Measurements from ENCODE around the gene CETP.
A peak's percentile ranks its signal among the peaks of the same experiment; 100 is the strongest.

CETP gene, protein sequence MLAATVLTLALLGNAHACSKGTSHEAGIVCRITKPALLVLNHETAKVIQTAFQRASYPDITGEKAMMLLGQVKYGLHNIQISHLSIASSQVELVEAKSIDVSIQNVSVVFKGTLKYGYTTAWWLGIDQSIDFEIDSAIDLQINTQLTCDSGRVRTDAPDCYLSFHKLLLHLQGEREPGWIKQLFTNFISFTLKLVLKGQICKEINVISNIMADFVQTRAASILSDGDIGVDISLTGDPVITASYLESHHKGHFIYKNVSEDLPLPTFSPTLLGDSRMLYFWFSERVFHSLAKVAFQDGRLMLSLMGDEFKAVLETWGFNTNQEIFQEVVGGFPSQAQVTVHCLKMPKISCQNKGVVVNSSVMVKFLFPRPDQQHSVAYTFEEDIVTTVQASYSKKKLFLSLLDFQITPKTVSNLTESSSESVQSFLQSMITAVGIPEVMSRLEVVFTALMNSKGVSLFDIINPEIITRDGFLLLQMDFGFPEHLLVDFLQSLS

DNA sequence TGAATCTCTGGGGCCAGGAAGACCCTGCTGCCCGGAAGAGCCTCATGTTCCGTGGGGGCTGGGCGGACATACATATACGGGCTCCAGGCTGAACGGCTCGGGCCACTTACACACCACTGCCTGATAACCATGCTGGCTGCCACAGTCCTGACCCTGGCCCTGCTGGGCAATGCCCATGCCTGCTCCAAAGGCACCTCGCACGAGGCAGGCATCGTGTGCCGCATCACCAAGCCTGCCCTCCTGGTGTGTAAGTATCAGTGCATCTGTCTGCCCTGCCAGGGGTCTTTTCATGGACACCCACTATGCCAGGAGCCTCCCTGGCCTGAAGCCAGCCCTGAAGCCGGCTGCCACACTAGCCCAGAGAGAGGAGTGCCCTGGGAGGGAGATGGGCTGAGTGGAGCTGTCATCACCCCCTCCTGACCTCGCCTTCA lies at the start of gene CETP:
Gene CETP, plus strand, starts transcription at position 100 of the 431 bp plus-strand sequence. Its CDS starts 30 bp downstream, at position 130.
- H3K27ac ChIP-seq (ENCODE audit: low read depth, low read length), result no peak within 1 kb of the TSS
- no peaks in the 10 kb centered on the region for H3K9me3 ChIP-seq (ENCODE audit: control insufficient read depth in 1 of 2, low read length in 2 of 2)
- H3K4me3 ChIP-seq (ENCODE audit: low read depth in 1 of 2, low read length in 2 of 2), result no peak within 1 kb of the TSS
- H3K4me1 ChIP-seq (ENCODE audit: control insufficient read depth in 1 of 2, insufficient read depth in 2 of 2, low read length in 2 of 2), result peaks cover 7 to 16% of the 10 kb centered on the region in 2 donors
- no peak within 1 kb of the TSS for H3K9ac ChIP-seq (ENCODE audit: low read depth in 1 of 2, low read length in 2 of 2)
- no peaks in the 10 kb centered on the region for H3K27me3 ChIP-seq (ENCODE audit: control insufficient read depth in 1 of 2, insufficient read depth in 2 of 2, low read length in 2 of 2)
- H3K36me3 ChIP-seq (ENCODE audit: control insufficient read depth in 1 of 2, insufficient read depth in 2 of 2, low read length in 2 of 2), result no peaks in the 10 kb centered on the region

DNA sequence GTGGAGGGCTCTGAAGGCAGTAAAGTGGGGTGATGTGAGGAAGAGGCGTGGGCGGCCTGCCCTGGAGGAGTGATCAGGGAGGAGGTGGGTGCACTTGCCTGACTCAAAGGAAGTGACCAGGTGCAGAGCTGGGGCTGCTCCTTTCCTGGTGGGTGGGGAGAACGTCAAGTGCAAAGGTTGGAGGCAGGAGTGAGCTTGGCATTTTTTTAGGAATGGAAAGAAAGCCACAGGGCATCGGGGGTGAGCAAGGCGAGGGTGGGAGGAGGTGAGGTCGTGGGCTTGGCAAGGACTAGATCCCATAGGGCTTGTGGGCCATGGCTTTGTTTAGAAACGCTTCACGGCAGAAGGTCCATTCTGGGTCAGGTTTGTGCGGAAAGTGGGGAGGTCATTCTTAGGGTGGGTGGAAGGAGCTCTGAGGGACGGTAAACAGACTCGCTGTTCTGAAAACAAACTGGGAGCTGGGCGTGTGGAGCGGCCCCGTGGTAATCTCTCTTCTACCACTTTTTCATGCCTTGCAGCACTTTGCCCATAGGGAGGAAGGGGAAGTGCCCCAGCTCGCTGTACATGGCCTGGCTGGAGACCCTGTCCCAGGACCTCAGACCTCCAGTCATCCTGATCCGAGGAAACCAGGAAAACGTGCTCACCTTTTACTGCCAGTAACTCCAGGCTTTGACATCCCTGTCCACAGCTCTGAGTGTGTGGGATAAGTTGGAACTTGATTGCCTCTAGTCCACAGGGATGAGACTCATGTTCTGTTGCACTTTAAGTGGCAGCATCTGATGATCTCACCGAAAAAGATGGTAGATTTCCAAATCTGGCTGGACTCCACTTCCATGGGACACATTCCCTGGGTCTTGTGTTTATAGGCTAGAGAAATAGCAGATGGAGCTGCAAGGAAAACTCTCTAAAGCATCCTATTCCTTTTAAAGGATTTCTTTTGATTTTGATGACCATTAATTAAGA lies 48.7 kb upstream of the CETP start:
- no peak overlapping the region for H3K27ac ChIP-seq (ENCODE audit: low read depth, low read length)

GRCh38 chr16:56914896-56915295 lies 46.9 kb upstream of the CETP start:
- Histone ChIP-seq H3K36me3 (ENCODE audit: control insufficient read depth in 1 of 2, insufficient read depth in 2 of 2, low read length in 2 of 2) (no peaks in the 10 kb centered on the region), H3K27me3 (ENCODE audit: control insufficient read depth in 1 of 2, insufficient read depth in 2 of 2, low read length in 2 of 2) (no peaks in the 10 kb centered on the region), H3K4me3 (ENCODE audit: low read depth in 1 of 2, low read length in 2 of 2) (no peak overlapping the region), H3K9me3 (ENCODE audit: control insufficient read depth in 1 of 2, low read length in 2 of 2) (no peaks in the 10 kb centered on the region), H3K9ac (ENCODE audit: low read depth in 1 of 2, low read length in 2 of 2) (no peak overlapping the region), H3K27ac (ENCODE audit: low read depth, low read length) (no peak overlapping the region), H3K4me1 (ENCODE audit: control insufficient read depth in 1 of 2, insufficient read depth in 2 of 2, low read length in 2 of 2) (peaks cover 35 to 57% of the 10 kb centered on the region in 2 donors)

More for the DNA sequence above, 48.7 kb upstream of the CETP start:
- H3K9me3 ChIP-seq (ENCODE audit: control insufficient read depth in 1 of 2, low read length in 2 of 2), result no peaks in the 10 kb centered on the region
- H3K4me3 ChIP-seq (ENCODE audit: low read depth in 1 of 2, low read length in 2 of 2), result peak overlapping the region in 1 of 2 donors; percentile 13
- H3K4me1 ChIP-seq (ENCODE audit: control insufficient read depth in 1 of 2, insufficient read depth in 2 of 2, low read length in 2 of 2), result peaks cover 42 to 66% of the 10 kb centered on the region in 2 donors
- no peaks in the 10 kb centered on the region for H3K27me3 ChIP-seq (ENCODE audit: control insufficient read depth in 1 of 2, insufficient read depth in 2 of 2, low read length in 2 of 2)
- H3K9ac ChIP-seq (ENCODE audit: low read depth in 1 of 2, low read length in 2 of 2), result no peak overlapping the region
- H3K36me3 ChIP-seq (ENCODE audit: control insufficient read depth in 1 of 2, insufficient read depth in 2 of 2, low read length in 2 of 2), result no peaks in the 10 kb centered on the region

GRCh38 chr16:56915336-56916119 lies 46.2 kb upstream of the CETP start:
- Histone ChIP-seq H3K9ac (ENCODE audit: low read depth in 1 of 2, low read length in 2 of 2) (no peak overlapping the region), H3K4me3 (ENCODE audit: low read depth in 1 of 2, low read length in 2 of 2) (no peak overlapping the region), H3K36me3 (ENCODE audit: control insufficient read depth in 1 of 2, insufficient read depth in 2 of 2, low read length in 2 of 2) (no peaks in the 10 kb centered on the region), H3K27me3 (ENCODE audit: control insufficient read depth in 1 of 2, insufficient read depth in 2 of 2, low read length in 2 of 2) (no peaks in the 10 kb centered on the region), H3K27ac (ENCODE audit: low read depth, low read length) (no peak overlapping the region), H3K4me1 (ENCODE audit: control insufficient read depth in 1 of 2, insufficient read depth in 2 of 2, low read length in 2 of 2) (peaks cover 31 to 54% of the 10 kb centered on the region in 2 donors), H3K9me3 (ENCODE audit: control insufficient read depth in 1 of 2, low read length in 2 of 2) (no peaks in the 10 kb centered on the region)

GRCh38 chr16:56916571-56917403 lies 45.0 kb upstream of the CETP start:
- Histone ChIP-seq H3K9ac (ENCODE audit: low read depth in 1 of 2, low read length in 2 of 2) (no peak overlapping the region), H3K36me3 (ENCODE audit: control insufficient read depth in 1 of 2, insufficient read depth in 2 of 2, low read length in 2 of 2) (no peaks in the 10 kb centered on the region)

DNA sequence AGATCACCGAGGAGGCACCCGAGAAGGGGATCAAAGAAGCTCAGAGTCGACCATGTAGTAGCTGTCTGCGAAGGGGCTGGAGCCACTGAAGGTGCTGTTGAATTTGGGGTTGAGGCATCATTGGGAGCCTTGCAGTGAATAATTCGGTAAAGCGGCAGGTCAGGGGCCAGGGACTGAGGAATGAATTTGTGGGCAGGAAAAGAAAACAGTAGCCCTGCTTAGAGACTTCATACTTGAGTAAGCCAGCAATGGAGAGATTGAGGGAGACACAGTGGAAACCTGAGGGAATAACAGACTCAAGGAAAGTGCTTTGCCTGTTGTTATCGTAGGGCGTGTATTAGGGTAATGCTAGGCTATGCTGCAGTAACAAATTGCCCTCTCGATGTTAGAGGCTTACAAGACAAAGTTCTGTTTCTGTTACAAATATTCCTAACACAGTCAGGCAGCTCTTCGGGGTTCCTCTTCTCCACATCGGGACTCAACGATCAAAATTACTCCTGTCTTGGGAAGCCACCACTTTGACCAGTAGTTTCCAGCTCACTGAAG lies 43.2 kb upstream of the CETP start:
- Histone ChIP-seq H3K9ac (ENCODE audit: low read depth in 1 of 2, low read length in 2 of 2) (no peak overlapping the region), H3K36me3 (ENCODE audit: control insufficient read depth in 1 of 2, insufficient read depth in 2 of 2, low read length in 2 of 2) (no peaks in the 10 kb centered on the region), H3K4me3 (ENCODE audit: low read depth in 1 of 2, low read length in 2 of 2) (no peak overlapping the region), H3K27me3 (ENCODE audit: control insufficient read depth in 1 of 2, insufficient read depth in 2 of 2, low read length in 2 of 2) (no peaks in the 10 kb centered on the region), H3K27ac (ENCODE audit: low read depth, low read length) (no peak overlapping the region), H3K4me1 (ENCODE audit: control insufficient read depth in 1 of 2, insufficient read depth in 2 of 2, low read length in 2 of 2) (peaks cover 17 to 29% of the 10 kb centered on the region in 2 donors), H3K9me3 (ENCODE audit: control insufficient read depth in 1 of 2, low read length in 2 of 2) (no peaks in the 10 kb centered on the region)

More at GRCh38 chr16:56916571-56917403, 45.0 kb upstream of the CETP start:
- Histone ChIP-seq H3K9me3 (ENCODE audit: control insufficient read depth in 1 of 2, low read length in 2 of 2) (no peaks in the 10 kb centered on the region), H3K4me1 (ENCODE audit: control insufficient read depth in 1 of 2, insufficient read depth in 2 of 2, low read length in 2 of 2) (peaks cover 29 to 46% of the 10 kb centered on the region in 2 donors), H3K27me3 (ENCODE audit: control insufficient read depth in 1 of 2, insufficient read depth in 2 of 2, low read length in 2 of 2) (no peaks in the 10 kb centered on the region), H3K4me3 (ENCODE audit: low read depth in 1 of 2, low read length in 2 of 2) (no peak overlapping the region), H3K27ac (ENCODE audit: low read depth, low read length) (peak overlapping the region; percentile 76)

DNA sequence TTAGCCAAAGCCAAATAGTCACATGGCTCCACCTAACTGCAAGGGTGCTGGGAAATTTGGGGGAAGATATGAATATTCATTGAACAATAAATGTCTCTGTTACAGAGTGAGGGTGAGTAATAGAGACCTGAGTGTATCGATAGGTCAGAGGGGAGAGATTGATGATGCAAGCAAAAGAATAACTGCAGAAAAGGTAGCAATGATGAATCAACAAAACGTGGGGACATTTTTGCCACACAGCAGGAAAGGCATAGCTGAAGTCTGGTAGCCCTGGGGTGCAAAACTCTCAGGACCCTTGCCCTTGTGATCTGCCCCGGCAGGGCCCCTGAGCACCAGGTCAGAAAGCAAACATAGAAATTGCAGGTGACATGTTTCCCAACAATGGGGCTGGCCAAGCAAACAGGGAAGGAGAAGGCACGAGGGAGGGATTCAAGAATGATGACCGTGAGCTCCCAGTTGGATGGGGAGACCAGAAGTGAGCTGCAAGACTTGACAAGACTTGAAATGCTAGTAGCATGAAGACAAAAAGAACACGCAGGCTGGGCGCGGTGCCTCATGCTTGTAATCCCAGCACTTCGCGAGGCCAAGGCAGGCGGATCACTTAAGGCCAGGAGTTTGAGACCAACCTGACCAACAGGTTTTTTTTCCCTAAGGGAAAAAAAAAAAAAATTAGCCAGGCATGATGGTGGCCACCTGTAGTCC lies 42.5 kb upstream of the CETP start:
- Histone ChIP-seq H3K4me1 (ENCODE audit: control insufficient read depth in 1 of 2, insufficient read depth in 2 of 2, low read length in 2 of 2) (peaks cover 17 to 27% of the 10 kb centered on the region in 2 donors), H3K9me3 (ENCODE audit: control insufficient read depth in 1 of 2, low read length in 2 of 2) (no peaks in the 10 kb centered on the region), H3K27ac (ENCODE audit: low read depth, low read length) (no peak overlapping the region), H3K9ac (ENCODE audit: low read depth in 1 of 2, low read length in 2 of 2) (no peak overlapping the region), H3K36me3 (ENCODE audit: control insufficient read depth in 1 of 2, insufficient read depth in 2 of 2, low read length in 2 of 2) (no peaks in the 10 kb centered on the region), H3K27me3 (ENCODE audit: control insufficient read depth in 1 of 2, insufficient read depth in 2 of 2, low read length in 2 of 2) (no peaks in the 10 kb centered on the region), H3K4me3 (ENCODE audit: low read depth in 1 of 2, low read length in 2 of 2) (no peak overlapping the region)

GRCh38 chr16:56921571-56921970 lies 40.2 kb upstream of the CETP start:
- no peaks in the 10 kb centered on the region for H3K36me3 ChIP-seq (ENCODE audit: control insufficient read depth in 1 of 2, insufficient read depth in 2 of 2, low read length in 2 of 2)

More at GRCh38 chr16:56921571-56921970, 40.2 kb upstream of the CETP start:
- no peak overlapping the region for H3K27ac ChIP-seq (ENCODE audit: low read depth, low read length)
- H3K4me1 ChIP-seq (ENCODE audit: control insufficient read depth in 1 of 2, insufficient read depth in 2 of 2, low read length in 2 of 2), result peaks cover 16 to 21% of the 10 kb centered on the region in 2 donors
- H3K9me3 ChIP-seq (ENCODE audit: control insufficient read depth in 1 of 2, low read length in 2 of 2), result no peaks in the 10 kb centered on the region
- H3K4me3 ChIP-seq (ENCODE audit: low read depth in 1 of 2, low read length in 2 of 2), result no peak overlapping the region
- H3K9ac ChIP-seq (ENCODE audit: low read depth in 1 of 2, low read length in 2 of 2), result no peak overlapping the region
- H3K27me3 ChIP-seq (ENCODE audit: control insufficient read depth in 1 of 2, insufficient read depth in 2 of 2, low read length in 2 of 2), result no peaks in the 10 kb centered on the region

All from duodenal mucosa (tissue), 2 donors.